Kidney epithelial cell (primary cell): ENCODE results near the gene SLC25A30. TPM values are rescaled to one million over a fixed set of nuclear protein-coding genes. Genes with fewer than 3 reads are reported as not detected.

ENCODE experiments used
- DNase-seq: peaks from one replicate; pipeline ENCODE4 v3.0.0-alpha.2; 2010; ENCODE audit warnings: low read depth
- H3K27me3 ChIP-seq: 2 replicates; pipeline ENCODE4 v1.6.0; 2011; ENCODE audit warnings: low read length; ENCODE audit not compliant: control insufficient read depth, insufficient read depth
- H3K36me3 ChIP-seq: 2 replicates; pipeline ENCODE4 v1.5.1; 2011; ENCODE audit warnings: low read length; ENCODE audit not compliant: control insufficient read depth, insufficient read depth
- H3K4me3 ChIP-seq: 2 replicates; pipeline ENCODE4 v1.5.1; 2011; ENCODE audit warnings: low read depth, mild to moderate bottlenecking, control low read depth, low read length
- CTCF ChIP-seq: IDR thresholded peaks from 2 replicates; pipeline ENCODE4 v1.5.1; 2011; ENCODE audit warnings: mild to moderate bottlenecking, moderate library complexity, low read length, control low read depth, inconsistent platforms; ENCODE audit not compliant: insufficient read depth, poor library complexity, severe bottlenecking
- total RNA-seq: library from RNA; depleted of rRNA; stranded (reverse); fragments of >200 nt; gene quantifications from 2 replicates; pipeline ENCODE4 v1.2.3, GENCODE V29; 2015

Gene SLC25A30
- total RNA-seq, 1 donor from 2014 or later = 9.7 TPM

DNA sequence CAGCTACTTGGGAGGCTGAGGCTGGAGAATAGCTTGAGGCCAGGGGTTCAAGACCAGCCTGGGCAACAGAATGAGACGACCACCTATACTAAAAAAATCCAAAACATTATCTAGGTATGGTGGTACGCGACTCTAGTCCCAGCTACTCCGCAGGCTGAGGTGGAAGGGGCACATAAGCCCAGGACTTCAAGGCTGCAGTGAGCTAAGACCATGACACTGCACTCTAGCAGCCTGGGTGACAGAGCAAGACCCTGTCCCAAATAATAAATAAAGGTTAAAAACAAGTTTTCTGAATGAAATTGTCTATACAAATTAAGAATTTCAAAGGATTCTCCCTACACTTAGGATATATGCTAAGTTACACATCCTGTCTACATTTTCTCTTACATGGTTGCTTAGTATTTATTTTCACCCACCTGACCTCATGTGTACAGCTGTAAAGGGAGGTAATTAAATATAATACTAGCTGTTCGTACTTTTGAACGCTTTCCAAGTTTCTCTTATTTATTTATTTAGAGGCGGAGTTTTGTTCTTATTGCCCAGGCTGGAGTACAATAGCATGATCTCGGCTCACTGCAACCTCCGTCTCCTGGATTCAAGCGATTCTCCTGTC is 1.6 kb downstream of the SLC25A30 start:
- no peaks in the 10 kb centered on the region for H3K36me3 ChIP-seq
- no peaks in the 10 kb centered on the region for H3K27me3 ChIP-seq
- DNase-seq = no peak
- TF ChIP-seq CTCF = no peak
- H3K4me3 ChIP-seq = peak overlapping the region; percentile 73

DNA sequence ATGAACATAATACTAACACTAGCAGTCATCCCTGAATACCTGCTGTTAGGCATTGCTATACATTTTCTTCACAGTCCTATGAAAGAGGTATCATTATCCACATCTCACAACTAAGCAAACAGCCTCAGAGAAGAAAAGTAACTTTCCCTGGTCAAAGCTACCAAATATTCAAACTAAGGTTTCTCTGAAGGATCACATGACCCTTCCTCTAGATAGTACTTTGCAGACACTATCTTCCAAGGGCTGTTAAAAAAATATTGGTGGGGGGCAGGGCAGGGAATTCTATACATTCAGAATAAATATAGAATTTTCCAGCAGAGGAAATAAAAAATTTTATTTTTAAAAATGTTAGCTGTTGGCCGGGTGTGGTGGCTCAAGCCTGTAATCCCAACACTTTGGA is 3.1 kb downstream of the SLC25A30 start:
- no peak for TF ChIP-seq CTCF
- no peaks in the 10 kb centered on the region for H3K27me3 ChIP-seq
- peak overlapping the region; percentile 18 for H3K4me3 ChIP-seq
- no peak for DNase-seq
- H3K36me3 ChIP-seq = no peaks in the 10 kb centered on the region

DNA sequence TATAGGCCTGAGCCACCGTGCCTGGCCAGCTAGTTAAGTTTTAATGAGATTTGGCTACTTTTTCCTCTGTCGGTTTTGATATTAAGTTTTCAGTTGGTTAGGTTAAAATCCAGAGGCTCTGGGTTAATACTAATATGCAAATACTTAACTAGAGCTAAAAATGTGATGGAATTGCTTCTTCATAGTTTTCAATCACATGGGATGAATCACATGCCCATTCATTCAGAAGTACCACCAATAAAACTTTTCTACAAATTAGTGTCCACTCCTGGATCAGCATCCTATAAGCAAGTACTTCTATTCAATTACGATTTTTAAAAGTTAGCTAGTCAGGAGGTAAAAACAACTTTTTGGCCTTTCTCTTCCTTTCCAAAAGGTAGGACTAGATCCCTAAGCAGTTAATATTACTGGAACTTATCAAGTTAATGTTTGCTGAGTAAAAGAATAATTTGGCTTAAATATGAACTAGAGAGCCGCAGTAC is 4.3 kb downstream of the SLC25A30 start:
- no peak overlapping the region for H3K4me3 ChIP-seq

DNA sequence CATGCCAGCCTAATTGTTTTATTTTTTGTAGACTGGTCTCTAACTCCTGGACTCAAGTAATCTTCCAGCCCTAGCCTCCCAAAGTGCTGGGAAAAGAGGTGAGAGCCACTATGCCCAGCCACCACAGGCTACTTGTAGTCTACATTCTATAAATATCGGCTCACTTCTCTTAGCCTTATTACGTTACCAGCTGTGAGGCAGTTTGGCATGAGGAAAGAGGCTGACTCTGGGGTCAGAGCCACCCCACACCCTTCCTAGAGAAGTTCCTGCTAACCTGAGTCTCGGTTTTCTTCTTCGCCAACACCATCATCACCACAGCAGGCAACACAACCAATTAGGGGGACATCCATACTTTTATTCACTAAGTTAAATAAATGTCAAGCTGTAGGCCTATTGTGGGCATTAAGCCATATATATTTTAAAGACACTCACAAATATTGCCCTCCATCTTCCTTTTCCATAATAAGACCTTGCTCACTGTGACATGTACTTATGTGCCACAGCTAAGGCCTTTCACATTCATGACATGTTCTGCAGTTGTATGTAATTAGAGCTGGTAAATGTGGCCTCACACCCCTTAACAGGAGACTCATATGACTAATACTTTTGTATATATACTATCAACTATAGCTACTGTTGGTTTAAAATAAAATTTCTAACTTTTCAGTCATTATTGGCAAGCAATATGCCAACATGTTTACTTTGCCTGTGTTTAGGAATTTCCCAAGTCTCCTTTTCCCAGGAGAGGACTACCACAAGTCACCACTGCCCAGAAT is 5.7 kb downstream of the SLC25A30 start:
- DNase-seq = no peak
- Histone ChIP-seq H3K27me3 (no peaks in the 10 kb centered on the region), H3K36me3 (no peaks in the 10 kb centered on the region), H3K4me3 (no peak overlapping the region)
- no peak for TF ChIP-seq CTCF

More for the DNA sequence above, 4.3 kb downstream of the SLC25A30 start:
- no peak for TF ChIP-seq CTCF
- H3K36me3 ChIP-seq = no peaks in the 10 kb centered on the region
- DNase-seq = peak; percentile 38
- H3K27me3 ChIP-seq = no peaks in the 10 kb centered on the region

DNA sequence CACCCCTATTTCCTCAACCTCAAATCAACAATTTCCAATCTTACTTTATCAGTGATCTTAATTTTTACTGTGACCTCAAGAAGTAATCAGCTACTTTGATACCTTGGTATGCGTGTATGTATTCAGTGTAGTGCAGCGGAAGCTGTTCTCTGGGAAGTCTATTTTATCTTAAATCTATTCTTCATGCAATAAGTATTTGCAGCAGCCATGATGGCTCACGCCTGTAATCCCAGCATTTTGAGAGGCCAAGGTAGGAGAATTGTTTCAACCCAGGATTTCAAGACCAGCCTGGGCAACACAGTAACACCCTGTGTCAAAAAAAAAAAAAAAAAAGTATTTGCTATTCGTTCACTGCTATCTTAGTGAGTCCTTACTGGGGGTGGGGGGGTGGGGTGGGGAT is 6.5 kb downstream of the SLC25A30 start:
- Histone ChIP-seq H3K4me3 (no peak overlapping the region), H3K27me3 (no peaks in the 10 kb centered on the region), H3K36me3 (peaks cover under 1% of the 10 kb centered on the region)
- TF ChIP-seq CTCF = no peak
- DNase-seq = no peak

GRCh38 chr13:45411221-45411620 is 7.0 kb downstream of the SLC25A30 start:
- DNase-seq = no peak
- Histone ChIP-seq H3K27me3 (no peaks in the 10 kb centered on the region), H3K36me3 (peaks cover 3% of the 10 kb centered on the region), H3K4me3 (no peak overlapping the region)
- no peak for TF ChIP-seq CTCF
